NCI-H187 treated with DMSO at 0.1 percent for 48 hours (cell line): Measurements from ENCODE around the gene AKT1S1.
A peak's percentile ranks its signal among the peaks of the same experiment; 100 is the strongest.

Source experiments
- DNase-seq: peaks from one replicate; lab custom pipeline; 2025; lab: John Stamatoyannopoulos, UW

The AKT1S1 gene

GRCh38 chr19:49853852-49854377, 23.2 kb downstream of the AKT1S1 start:
- DNase-seq: no peak

GRCh38 chr19:49852631-49853126, 24.5 kb downstream of the AKT1S1 start:
- DNase-seq: no peak

- DNase-seq: no peak
Measured at GRCh38 chr19:49851456-49852259, 25.5 kb downstream of the AKT1S1 start.

- DNase-seq: peak; percentile 63
Measured at GRCh38 chr19:49850487-49851342, 26.4 kb downstream of the AKT1S1 start, which contains the start of gene PTOV1. TSS of gene PTOV1 (plus strand) at chr19:49851159.

GRCh38 chr19:49850221-49850486, 27.0 kb downstream of the AKT1S1 start:
- DNase-seq: no peak

- no peak for DNase-seq
Measured at GRCh38 chr19:49849433-49850220, 27.5 kb downstream of the AKT1S1 start.

- no peak for DNase-seq
Measured at GRCh38 chr19:49848938-49849337, 28.2 kb downstream of the AKT1S1 start.

GRCh38 chr19:49847731-49848696, 29.1 kb downstream of the AKT1S1 start:
- DNase-seq: no peak

- DNase-seq: no peak
Measured at GRCh38 chr19:49846408-49846807, 30.7 kb downstream of the AKT1S1 start.

GRCh38 chr19:49845414-49845813, 31.7 kb downstream of the AKT1S1 start:
- DNase-seq: no peak

- DNase-seq: no peak
Measured at GRCh38 chr19:49844138-49845095, 32.7 kb downstream of the AKT1S1 start.

- DNase-seq: no peak
Measured at GRCh38 chr19:49843265-49843664, 33.9 kb downstream of the AKT1S1 start.

- DNase-seq: no peak
Measured at GRCh38 chr19:49840736-49841249, 36.4 kb downstream of the AKT1S1 start.

- no peak for DNase-seq
Measured at GRCh38 chr19:49840321-49840720, 36.8 kb downstream of the AKT1S1 start.

GRCh38 chr19:49839713-49840112, 37.4 kb downstream of the AKT1S1 start:
- DNase-seq: no peak

GRCh38 chr19:49838885-49839588, 38.1 kb downstream of the AKT1S1 start:
- no peak for DNase-seq

GRCh38 chr19:49837425-49837824, 39.7 kb downstream of the AKT1S1 start:
- DNase-seq: no peak

- DNase-seq: no peak
Measured at GRCh38 chr19:49837009-49837310, 40.2 kb downstream of the AKT1S1 start.
